CD14-positive monocyte (primary cell): ENCODE measurements around the gene C1orf56. TPM values are rescaled to one million over a fixed set of nuclear protein-coding genes. Genes with fewer than 3 reads are reported as not detected.

Experiments used
- DNase-seq, 3 donors: peaks; one replicate each; pipeline ENCODE4 v3.0.0-alpha.2; 2011 to 2022
- H2AFZ ChIP-seq: 2 replicates; pipeline ENCODE4 v1.6.0; 2012; ENCODE audit warnings: mild to moderate bottlenecking, low read depth, low read length, inconsistent platforms; ENCODE audit not compliant: insufficient read depth, poor library complexity, severe bottlenecking
- H3K27ac ChIP-seq, 2 donors: 1 replicate in 1 of 2; 2 replicates in 1 of 2; pipeline ENCODE4 v1.5.1; 2012 to 2013; ENCODE audit warnings: low read length in 2 of 2, control low read depth in 1 of 2, inconsistent platforms in 1 of 2, low read depth in 1 of 2, mild to moderate bottlenecking in 1 of 2
- H3K27me3 ChIP-seq, 2 donors: one replicate each; pipeline versions ENCODE4 v1.6.0 to v1.6.1; 2011 to 2013; ENCODE audit warnings: low read length in 2 of 2; ENCODE audit not compliant: control insufficient read depth in 2 of 2, insufficient read depth in 2 of 2
- H3K36me3 ChIP-seq, 2 donors: replicated peaks in 1 of 2; 1 replicate in 1 of 2; 2 replicates in 1 of 2; pipeline versions ENCODE4 v1.5.1 to v1.6.1; 2012 to 2013; ENCODE audit warnings: low read length in 2 of 2, control low read depth in 1 of 2, inconsistent platforms in 1 of 2, mild to moderate bottlenecking in 1 of 2; ENCODE audit not compliant: insufficient read depth in 2 of 2, control insufficient read depth in 1 of 2
- H3K4me1 ChIP-seq, 2 donors: 1 replicate in 1 of 2; 2 replicates in 1 of 2; pipeline versions ENCODE4 v1.5.1 to v1.6.1; 2012 to 2013; ENCODE audit warnings: low read length in 2 of 2, control low read depth in 1 of 2, inconsistent platforms in 1 of 2, mild to moderate bottlenecking in 1 of 2, moderate library complexity in 1 of 2; ENCODE audit not compliant: insufficient read depth in 2 of 2, control insufficient read depth in 1 of 2
- H3K4me2 ChIP-seq: replicated peaks from 2 replicates; pipeline ENCODE3; 2012; ENCODE audit warnings: low read length, moderate library complexity, mild to moderate bottlenecking; ENCODE audit not compliant: poor library complexity, severe bottlenecking; ENCODE audit errors: extremely low read depth
- H3K4me3 ChIP-seq, 3 experiments: fragments of 200-600 bp in 1 of 3; sonication (generic) in 1 of 3; replicated peaks in 1 of 3; 1 replicate in 2 of 3; 2 replicates in 1 of 3; pipeline ENCODE4 v1.5.1; 2011 to 2013; ENCODE audit warnings: low read length in 3 of 3, mild to moderate bottlenecking in 3 of 3, control low read depth in 2 of 3, low read depth in 2 of 3, inconsistent platforms in 1 of 3, moderate library complexity in 1 of 3
- H3K79me2 ChIP-seq: 2 replicates; pipeline ENCODE4 v1.6.0; 2012; ENCODE audit warnings: mild to moderate bottlenecking, control low read depth, inconsistent platforms, low read length, moderate library complexity; ENCODE audit not compliant: insufficient read depth
- H3K9ac ChIP-seq: 2 replicates; pipeline ENCODE4 v1.6.0; 2017; ENCODE audit warnings: low read length, mild to moderate bottlenecking; ENCODE audit not compliant: insufficient read depth, poor library complexity, severe bottlenecking
- H3K9me3 ChIP-seq, 2 donors: replicated peaks in 1 of 2; 1 replicate in 1 of 2; 2 replicates in 1 of 2; pipeline versions ENCODE4 v1.5.1 to v1.6.1; 2012 to 2013; ENCODE audit warnings: low read length in 2 of 2, control low read depth in 1 of 2; ENCODE audit not compliant: control insufficient read depth in 1 of 2, insufficient read depth in 1 of 2
- H4K20me1 ChIP-seq: 2 replicates; pipeline ENCODE4 v1.6.0; 2012; ENCODE audit warnings: mild to moderate bottlenecking, low read length, control low read depth, moderate library complexity; ENCODE audit not compliant: insufficient read depth
- H3K27ac Mint-ChIP-seq, 7 donors: one replicate each; pipeline ENCODE4 v1.8.0; 2020; ENCODE audit warnings: mild to moderate bottlenecking in 7 of 7, mixed read lengths in 7 of 7, moderate library complexity in 6 of 7, inconsistent platforms in 2 of 7
- H3K27me3 Mint-ChIP-seq, 3 donors: one replicate each; pipeline ENCODE4 v1.8.0; 2021 to 2022; ENCODE audit warnings: low read depth in 3 of 3, mild to moderate bottlenecking in 3 of 3, mixed read lengths in 3 of 3, moderate library complexity in 3 of 3, inconsistent platforms in 1 of 3
- H3K36me3 Mint-ChIP-seq, 2 donors: one replicate each; pipeline ENCODE4 v1.8.0; 2020; ENCODE audit warnings: mixed read lengths in 2 of 2, inconsistent platforms in 1 of 2, mild to moderate bottlenecking in 1 of 2
- H3K4me1 Mint-ChIP-seq: one replicate; pipeline ENCODE4 v1.8.0; 2020; ENCODE audit warnings: mild to moderate bottlenecking, mixed read lengths
- H3K4me3 Mint-ChIP-seq, 2 donors: one replicate each; pipeline ENCODE4 v1.8.0; 2020; ENCODE audit warnings: mild to moderate bottlenecking in 2 of 2, mixed read lengths in 2 of 2, moderate library complexity in 1 of 2
- H3K9me3 Mint-ChIP-seq, 7 donors: one replicate each; pipeline ENCODE4 v1.8.0; 2020 to 2022; ENCODE audit warnings: mixed read lengths in 7 of 7, mild to moderate bottlenecking in 6 of 7, moderate library complexity in 6 of 7, inconsistent platforms in 2 of 7
- WGBS: methylation state at CpG from one replicate; pipeline ENCODE4 v1.1.5; 2013; ENCODE audit warnings: missing lambda C conversion rate; ENCODE audit not compliant: insufficient coverage; 5-methylcytosine and 5-hydroxymethylcytosine counted together
- intact Hi-C, 2 donors: fragments of 100-400 bp; cut with micrococcal nuclease; formaldehyde crosslinking; loops; one replicate each; pipeline versions ENCODE4 v1.15.0 to v1.15.1; 2023
- polyA plus RNA-seq, 3 donors: library from polyadenylated mRNA; depleted of rRNA in 1 of 3; unstranded in 2 of 3; stranded (reverse) in 1 of 3; fragments of 300-500 nt in 2 of 3; fragments of >200 nt in 1 of 3; fragmentation: Illumina TruSeq in 2 of 3; gene quantifications; 1 replicate in 2 of 3; 2 replicates in 1 of 3; pipeline ENCODE4 v1.2.3, GENCODE V29; 2012 to 2021
- TF ChIP-seq, protein P1 (sequence below): fragments of 200-600 bp; IDR thresholded peaks from one replicate; pipeline ENCODE4 v1.8.0; 2022; ENCODE audit warnings: antibody characterized with exemption, mild to moderate bottlenecking

Gene C1orf56
- polyA plus RNA-seq, 3 donors: 0.60 to 1.5 (median 0.62) TPM

DNA sequence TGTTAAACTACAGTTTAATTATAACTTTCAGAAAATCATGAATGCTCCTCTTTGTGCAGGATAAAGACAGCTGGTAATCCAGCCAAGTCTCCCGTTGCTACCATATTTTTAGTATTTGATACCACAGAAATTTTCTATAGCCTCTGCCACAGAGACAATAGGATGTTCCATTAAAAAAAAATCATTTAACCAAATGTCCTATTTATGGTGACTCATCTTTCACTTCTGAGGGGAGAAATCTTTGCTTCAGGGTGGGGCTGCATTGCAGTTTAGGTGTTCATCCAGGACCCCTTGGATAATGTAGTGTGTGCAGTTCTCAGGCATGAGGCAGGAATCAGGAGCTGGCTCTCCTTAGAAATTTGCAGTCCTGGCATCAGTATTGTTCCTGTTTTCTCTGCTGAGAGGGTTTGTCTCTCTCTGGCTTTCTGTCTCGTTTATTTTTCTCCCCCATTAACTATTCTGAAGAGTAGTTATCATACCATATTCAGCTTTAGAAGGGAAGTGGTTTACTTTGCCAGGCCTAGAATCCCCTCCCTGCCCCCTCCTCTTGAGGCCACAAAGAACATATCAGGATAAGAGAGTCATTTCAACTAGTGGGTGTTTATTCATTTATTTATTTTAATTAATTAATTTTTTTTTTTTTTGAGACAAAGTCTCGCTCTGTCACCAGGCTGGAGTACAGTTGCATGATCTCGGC lies 36.2 kb upstream of the C1orf56 start:
- peaks cover 4 to 15% of the 10 kb centered on the region in 2 donors for H3K36me3 Mint-ChIP-seq
- no peak overlapping the region for H2AFZ ChIP-seq
- H3K9ac ChIP-seq: no peak overlapping the region
- no peak for DNase-seq
- H3K27ac Mint-ChIP-seq: peak overlapping the region in 1 of 7 donors; percentile 60
- no peak overlapping the region for H3K27ac ChIP-seq
- no peak overlapping the region for H3K4me3 ChIP-seq
- TF ChIP-seq, protein P1, sequence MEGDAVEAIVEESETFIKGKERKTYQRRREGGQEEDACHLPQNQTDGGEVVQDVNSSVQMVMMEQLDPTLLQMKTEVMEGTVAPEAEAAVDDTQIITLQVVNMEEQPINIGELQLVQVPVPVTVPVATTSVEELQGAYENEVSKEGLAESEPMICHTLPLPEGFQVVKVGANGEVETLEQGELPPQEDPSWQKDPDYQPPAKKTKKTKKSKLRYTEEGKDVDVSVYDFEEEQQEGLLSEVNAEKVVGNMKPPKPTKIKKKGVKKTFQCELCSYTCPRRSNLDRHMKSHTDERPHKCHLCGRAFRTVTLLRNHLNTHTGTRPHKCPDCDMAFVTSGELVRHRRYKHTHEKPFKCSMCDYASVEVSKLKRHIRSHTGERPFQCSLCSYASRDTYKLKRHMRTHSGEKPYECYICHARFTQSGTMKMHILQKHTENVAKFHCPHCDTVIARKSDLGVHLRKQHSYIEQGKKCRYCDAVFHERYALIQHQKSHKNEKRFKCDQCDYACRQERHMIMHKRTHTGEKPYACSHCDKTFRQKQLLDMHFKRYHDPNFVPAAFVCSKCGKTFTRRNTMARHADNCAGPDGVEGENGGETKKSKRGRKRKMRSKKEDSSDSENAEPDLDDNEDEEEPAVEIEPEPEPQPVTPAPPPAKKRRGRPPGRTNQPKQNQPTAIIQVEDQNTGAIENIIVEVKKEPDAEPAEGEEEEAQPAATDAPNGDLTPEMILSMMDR: no peak
- peaks cover 0 to 9% (median 0%) of the 10 kb centered on the region in 3 donors for H3K27me3 Mint-ChIP-seq
- H3K4me1 ChIP-seq: peaks cover 24 to 29% of the 10 kb centered on the region in 2 donors
- H3K4me2 ChIP-seq: no peak overlapping the region
- no peaks in the 10 kb centered on the region for H3K9me3 ChIP-seq
- peaks cover 0 to 9% of the 10 kb centered on the region in 2 donors for H3K36me3 ChIP-seq
- no peaks in the 10 kb centered on the region for H3K27me3 ChIP-seq
- intact Hi-C loops: loop anchor here in 1 of 2 donors (5.0 kb wide), 1 partner anchor 36 kb away; the partner anchor contains the start of gene C1orf56
- peaks cover 32% of the 10 kb centered on the region for H3K79me2 ChIP-seq
- 20% methylated on average over 1 of the region's 4 CpGs for WGBS
- no peaks in the 10 kb centered on the region for H4K20me1 ChIP-seq
- peaks cover 35% of the 10 kb centered on the region for H3K4me1 Mint-ChIP-seq
- H3K9me3 Mint-ChIP-seq: no peaks in the 10 kb centered on the region
- no peak overlapping the region for H3K4me3 Mint-ChIP-seq

DNA sequence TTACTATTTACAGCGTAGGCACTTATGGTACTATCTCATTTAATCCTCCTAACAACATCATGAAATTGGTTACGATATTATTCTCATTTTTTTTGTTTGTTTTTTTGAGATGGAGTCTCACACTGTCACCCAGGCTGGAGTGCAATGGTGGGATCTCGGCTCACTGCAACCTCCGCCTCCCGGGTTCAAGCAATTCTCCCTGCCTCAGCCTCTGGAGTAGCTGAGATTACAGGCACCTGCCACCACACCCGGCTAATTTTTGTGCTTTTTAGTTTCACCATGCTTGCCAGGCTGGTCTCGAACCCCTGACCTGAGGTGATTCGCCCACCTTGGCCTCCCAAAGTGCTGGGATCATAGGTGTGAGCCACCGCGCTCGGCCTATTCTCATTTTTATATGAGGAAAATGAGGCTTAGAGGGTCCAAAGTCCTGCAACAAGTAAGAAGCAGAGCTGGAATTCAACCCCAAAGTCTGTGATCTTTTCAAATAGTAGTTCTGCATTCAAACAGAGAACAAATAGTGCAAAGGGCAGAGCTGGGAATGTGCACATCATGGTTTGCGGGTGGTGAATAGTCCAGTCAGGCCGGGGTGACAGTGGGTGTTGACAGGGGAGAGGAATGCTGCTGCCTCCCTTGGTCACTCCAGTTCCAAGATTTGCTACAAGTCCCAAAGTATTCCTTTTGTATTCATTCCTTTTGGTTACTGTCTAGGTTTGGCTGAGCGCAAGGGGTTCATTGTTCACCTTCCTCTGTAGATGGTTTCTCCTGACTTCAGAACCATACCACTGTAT lies 34.7 kb upstream of the C1orf56 start:
- Histone ChIP-seq H4K20me1 (no peaks in the 10 kb centered on the region), H3K9ac (no peak overlapping the region), H3K27me3 (no peaks in the 10 kb centered on the region), H3K36me3 (peaks cover 2 to 12% of the 10 kb centered on the region in 2 donors), H3K4me1 (peaks cover 11 to 16% of the 10 kb centered on the region in 2 donors), H3K27ac (no peak overlapping the region), H3K4me3 (no peak overlapping the region), H2AFZ (no peak overlapping the region), H3K79me2 (peaks cover 17% of the 10 kb centered on the region), H3K9me3 (no peaks in the 10 kb centered on the region), H3K4me2 (no peak overlapping the region)
- Mint-ChIP-seq H3K36me3 (peaks cover 7 to 18% of the 10 kb centered on the region in 2 donors), H3K27me3 (peaks cover 0 to 3% (median 0%) of the 10 kb centered on the region in 3 donors), H3K4me1 (peaks cover 21% of the 10 kb centered on the region), H3K4me3 (no peak overlapping the region), H3K27ac (no peak overlapping the region), H3K9me3 (no peaks in the 10 kb centered on the region)
- WGBS: 96% methylated on average over 10 of the region's 14 CpGs
- DNase-seq: no peak
- TF ChIP-seq, protein P1: no peak
- intact Hi-C loops: loop anchor here in 1 of 2 donors (5.0 kb wide), 1 partner anchor 34 kb away; the partner anchor contains the start of gene C1orf56
